Ishikawa (cell line): ENCODE measurements around the gene MARCKS.

Source experiments
- CEBPB ChIP-seq: IDR thresholded peaks from 2 replicates; pipeline ENCODE4 v1.6.1; 2012
- CREB1 ChIP-seq: IDR thresholded peaks from 2 replicates; pipeline ENCODE4 v1.6.1; 2012; ENCODE audit warnings: low read depth
- EGR1 ChIP-seq: IDR thresholded peaks from 2 replicates; pipeline ENCODE4 v1.6.1; 2012
- EP300 ChIP-seq: IDR thresholded peaks from 2 replicates; pipeline ENCODE4 v1.6.1; 2012; ENCODE audit warnings: borderline replicate concordance
- FOXM1 ChIP-seq: IDR thresholded peaks from 2 replicates; pipeline ENCODE4 v1.6.1; 2012; ENCODE audit warnings: low read depth, borderline replicate concordance
- MAX ChIP-seq: IDR thresholded peaks from 2 replicates; pipeline ENCODE4 v1.6.1; 2012
- NFIC ChIP-seq: IDR thresholded peaks from 2 replicates; pipeline ENCODE4 v1.6.1; 2012
- RAD21 ChIP-seq: IDR thresholded peaks from 2 replicates; pipeline ENCODE4 v1.6.1; 2012; ENCODE audit warnings: low read depth
- REST ChIP-seq: IDR thresholded peaks from 2 replicates; pipeline ENCODE4 v1.6.1; 2012; ENCODE audit warnings: low read depth, mild to moderate bottlenecking
- TAF1 ChIP-seq: IDR thresholded peaks from 2 replicates; pipeline ENCODE4 v1.6.1; 2012; ENCODE audit warnings: low read depth, mild to moderate bottlenecking
- TCF12 ChIP-seq: IDR thresholded peaks from 2 replicates; pipeline ENCODE4 v1.6.1; 2012; ENCODE audit warnings: low read depth
- TEAD4 ChIP-seq: IDR thresholded peaks from 2 replicates; pipeline ENCODE4 v1.6.1; 2012
- USF1 ChIP-seq: IDR thresholded peaks from 2 replicates; pipeline ENCODE4 v1.6.1; 2012
- YY1 ChIP-seq: IDR thresholded peaks from 2 replicates; pipeline ENCODE4 v1.6.1; 2012; ENCODE audit warnings: low read depth
- ZBTB7A ChIP-seq: IDR thresholded peaks from 2 replicates; pipeline ENCODE4 v1.6.1; 2012; ENCODE audit warnings: low read depth

The MARCKS gene

GRCh38 chr6:113824866-113825265, 32.3 kb upstream of the MARCKS start:
- no peak for TF ChIP-seq CREB1
- no peak for TF ChIP-seq TAF1
- TF ChIP-seq MAX = no peak
- TF ChIP-seq TCF12 = no peak
- TF ChIP-seq RAD21 = no peak
- no peak for TF ChIP-seq ZBTB7A
- TF ChIP-seq EGR1 = no peak
- TF ChIP-seq NFIC = no peak

- TF ChIP-seq EP300 (no peak), NFIC (no peak), CEBPB (no peak)
Observed at GRCh38 chr6:113825781-113826180, 31.4 kb upstream of the MARCKS start.

GRCh38 chr6:113828984-113829695, 28.0 kb upstream of the MARCKS start:
- TF ChIP-seq FOXM1 (no peak), EGR1 (no peak)

- TF ChIP-seq USF1 (no peak), TAF1 (no peak), YY1 (no peak), EGR1 (no peak), REST (no peak), CREB1 (no peak), RAD21 (no peak)
Observed at GRCh38 chr6:113829696-113830045, 27.5 kb upstream of the MARCKS start.

GRCh38 chr6:113830140-113830539, 27.0 kb upstream of the MARCKS start:
- TF ChIP-seq CEBPB = no peak

GRCh38 chr6:113833537-113833936, 23.6 kb upstream of the MARCKS start:
- TF ChIP-seq USF1 (no peak), YY1 (no peak), CREB1 (no peak), REST (no peak), TEAD4 (no peak), EGR1 (no peak), ZBTB7A (no peak), RAD21 (no peak)

- TF ChIP-seq EGR1 (no peak), ZBTB7A (no peak), TCF12 (no peak), USF1 (no peak), CEBPB (no peak)
Observed at GRCh38 chr6:113837170-113837569, 20.0 kb upstream of the MARCKS start.

GRCh38 chr6:113842165-113842564, 15.0 kb upstream of the MARCKS start:
- TF ChIP-seq USF1 (no peak), TCF12 (no peak), FOXM1 (no peak), MAX (no peak), REST (no peak), NFIC (no peak), EGR1 (no peak), CEBPB (no peak), TAF1 (no peak), CREB1 (no peak), EP300 (no peak), RAD21 (no peak), TEAD4 (no peak), ZBTB7A (no peak), YY1 (no peak)
